SU-DHL-6 (cell line): ENCODE measurements around the gene ZNF618.

ENCODE experiments used
- H2AFZ ChIP-seq: fragments of 200-600 bp; sonication (generic); 2 replicates; pipeline ENCODE4 v1.6.1; 2014; ENCODE audit warnings: low read depth, mild to moderate bottlenecking, moderate library complexity, mixed read lengths, antibody characterized with exemption, low read length; ENCODE audit not compliant: severe bottlenecking
- H3F3A ChIP-seq: fragments of 200-600 bp; shearing (Covaris generic); 2 replicates; pipeline ENCODE4 v1.6.0; 2016; ENCODE audit warnings: antibody characterized with exemption, mild to moderate bottlenecking; ENCODE audit not compliant: insufficient read depth
- H3K27ac ChIP-seq: fragments of 200-600 bp; sonication (generic); 2 replicates; pipeline ENCODE4 v1.5.1; 2016; ENCODE audit warnings: low read depth, mild to moderate bottlenecking, low read length, moderate library complexity, mixed read lengths
- H3K27me3 ChIP-seq: fragments of 200-600 bp; sonication (generic), shearing (Covaris generic); 2 replicates; pipeline ENCODE4 v1.6.0; 2014; ENCODE audit warnings: mild to moderate bottlenecking, low read length
- H3K36me3 ChIP-seq: fragments of 200-600 bp; sonication (generic); 2 replicates; pipeline ENCODE4 v1.6.1; 2014; ENCODE audit warnings: mild to moderate bottlenecking, low read length, mixed read lengths
- H3K4me2 ChIP-seq: fragments of 300-600, 200-600 bp; shearing (Covaris generic), sonication (generic); 2 replicates; pipeline ENCODE4 v1.6.0; 2014; ENCODE audit warnings: low read length, low read depth, mild to moderate bottlenecking; ENCODE audit not compliant: poor library complexity, severe bottlenecking
- H3K4me3 ChIP-seq: fragments of 200-600 bp; sonication (generic); 2 replicates; pipeline ENCODE4 v1.5.1; 2014; ENCODE audit warnings: antibody characterized with exemption, low read length, mild to moderate bottlenecking, mixed read lengths; ENCODE audit not compliant: insufficient read depth, poor library complexity, severe bottlenecking
- H3K79me2 ChIP-seq: fragments of 200-600 bp; sonication (generic); 2 replicates; pipeline ENCODE4 v1.6.1; 2014; ENCODE audit warnings: mild to moderate bottlenecking, low read length, moderate library complexity; ENCODE audit not compliant: insufficient read depth
- H3K9ac ChIP-seq: fragments of 200-600 bp; sonication (generic); 2 replicates; pipeline ENCODE4 v1.7.0; 2014; ENCODE audit warnings: mild to moderate bottlenecking, low read length
- H3K9me2 ChIP-seq: fragments of 200-600 bp; sonication (generic); replicated peaks from 2 replicates; pipeline ENCODE4 v1.6.1; 2014; ENCODE audit warnings: low read length; ENCODE audit not compliant: insufficient read depth
- H3K9me3 ChIP-seq: fragments of 200-600 bp; sonication (generic); 2 replicates; pipeline ENCODE4 v1.6.1; 2014; ENCODE audit warnings: low read length, mixed read lengths; ENCODE audit not compliant: insufficient read depth
- H4K20me1 ChIP-seq: fragments of 200-600 bp; sonication (generic); 2 replicates; pipeline ENCODE4 v1.6.1; 2014; ENCODE audit warnings: low read depth, mild to moderate bottlenecking, antibody characterized with exemption, low read length, moderate library complexity, mixed read lengths
- EZH2phosphoT487 ChIP-seq: fragments of 200-600 bp; sonication (generic), shearing (Covaris generic); conservative IDR thresholded peaks from 2 replicates; pipeline ENCODE4 v1.6.1; 2018; ENCODE audit warnings: mild to moderate bottlenecking, antibody characterized with exemption, low read length, moderate library complexity, mixed read lengths
- TF ChIP-seq, protein P1 (sequence below): fragments of 200-600 bp; sonication (generic); IDR thresholded peaks from one replicate; pipeline ENCODE4 v1.5.1; 2017; ENCODE audit warnings: antibody characterized with exemption, mild to moderate bottlenecking, low read length, moderate library complexity; ENCODE audit not compliant: insufficient read depth, poor library complexity, severe bottlenecking

Gene ZNF618

DNA sequence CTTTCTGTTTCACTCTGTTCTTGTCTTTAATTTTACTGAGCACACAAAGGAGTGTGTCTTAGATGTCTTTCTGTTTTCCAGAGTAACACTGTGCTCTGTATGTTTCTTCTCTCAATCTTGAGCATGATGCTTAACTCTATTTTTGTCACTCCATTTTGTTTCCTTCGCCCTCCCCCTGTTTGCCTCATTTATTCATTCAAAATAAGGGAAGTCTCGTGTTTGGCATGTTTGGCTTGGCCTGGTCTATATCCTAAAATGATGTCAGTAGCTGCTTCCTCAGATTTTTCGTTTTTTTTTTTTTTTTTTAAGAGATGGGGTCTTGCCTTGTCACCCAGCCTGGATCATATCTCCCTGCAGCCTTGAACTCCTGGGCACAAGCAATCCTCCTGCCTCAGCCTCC lies 22.0 kb downstream of the ZNF618 start:
- H3K4me2 ChIP-seq: no peak overlapping the region
- H2AFZ ChIP-seq: no peak overlapping the region
- no peaks in the 10 kb centered on the region for H4K20me1 ChIP-seq
- no peaks in the 10 kb centered on the region for H3K79me2 ChIP-seq
- no peaks in the 10 kb centered on the region for H3K9me2 ChIP-seq
- H3K36me3 ChIP-seq: no peaks in the 10 kb centered on the region
- no peak overlapping the region for H3K9ac ChIP-seq
- 0 out of 2 replicates have a peak, but pooled peaks cover 3% of the 10 kb centered on the region for H3K27me3 ChIP-seq
- H3K4me3 ChIP-seq: no peak overlapping the region
- TF ChIP-seq EZH2phosphoT487: no peak
- TF ChIP-seq, protein P1, sequence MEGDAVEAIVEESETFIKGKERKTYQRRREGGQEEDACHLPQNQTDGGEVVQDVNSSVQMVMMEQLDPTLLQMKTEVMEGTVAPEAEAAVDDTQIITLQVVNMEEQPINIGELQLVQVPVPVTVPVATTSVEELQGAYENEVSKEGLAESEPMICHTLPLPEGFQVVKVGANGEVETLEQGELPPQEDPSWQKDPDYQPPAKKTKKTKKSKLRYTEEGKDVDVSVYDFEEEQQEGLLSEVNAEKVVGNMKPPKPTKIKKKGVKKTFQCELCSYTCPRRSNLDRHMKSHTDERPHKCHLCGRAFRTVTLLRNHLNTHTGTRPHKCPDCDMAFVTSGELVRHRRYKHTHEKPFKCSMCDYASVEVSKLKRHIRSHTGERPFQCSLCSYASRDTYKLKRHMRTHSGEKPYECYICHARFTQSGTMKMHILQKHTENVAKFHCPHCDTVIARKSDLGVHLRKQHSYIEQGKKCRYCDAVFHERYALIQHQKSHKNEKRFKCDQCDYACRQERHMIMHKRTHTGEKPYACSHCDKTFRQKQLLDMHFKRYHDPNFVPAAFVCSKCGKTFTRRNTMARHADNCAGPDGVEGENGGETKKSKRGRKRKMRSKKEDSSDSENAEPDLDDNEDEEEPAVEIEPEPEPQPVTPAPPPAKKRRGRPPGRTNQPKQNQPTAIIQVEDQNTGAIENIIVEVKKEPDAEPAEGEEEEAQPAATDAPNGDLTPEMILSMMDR: no peak
- H3K27ac ChIP-seq: no peak overlapping the region
- H3K9me3 ChIP-seq: no peaks in the 10 kb centered on the region
- H3F3A ChIP-seq: no peaks in the 10 kb centered on the region

DNA sequence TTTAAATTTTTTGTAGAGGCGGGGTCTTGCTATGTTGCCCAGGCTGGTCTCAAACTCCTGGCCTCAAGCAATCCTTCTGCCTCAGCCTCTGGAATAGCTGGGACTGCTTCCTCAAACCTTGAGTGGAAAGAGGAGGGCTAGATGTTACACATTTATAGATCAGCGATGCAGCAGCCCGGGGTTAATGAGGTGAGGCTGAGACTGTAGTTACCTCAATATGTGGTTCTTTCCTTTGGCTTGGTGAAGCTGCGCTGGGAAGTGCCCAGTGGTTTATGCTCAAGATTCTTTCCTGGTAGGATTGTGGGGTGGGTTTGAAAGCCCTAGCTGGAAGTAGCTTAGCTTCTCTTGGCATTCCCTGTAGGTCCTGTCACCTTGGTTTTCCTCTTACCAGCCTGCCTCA lies 22.5 kb downstream of the ZNF618 start:
- H3K79me2 ChIP-seq: no peaks in the 10 kb centered on the region
- no peaks in the 10 kb centered on the region for H4K20me1 ChIP-seq
- H3K27me3 ChIP-seq: 0 out of 2 replicates have a peak, but pooled peaks cover 3% of the 10 kb centered on the region
- H3F3A ChIP-seq: no peaks in the 10 kb centered on the region
- H3K9me2 ChIP-seq: no peaks in the 10 kb centered on the region
- H2AFZ ChIP-seq: no peak overlapping the region
- no peak overlapping the region for H3K4me2 ChIP-seq
- no peak for TF ChIP-seq EZH2phosphoT487
- TF ChIP-seq, protein P1: no peak
- H3K9ac ChIP-seq: no peak overlapping the region
- no peak overlapping the region for H3K27ac ChIP-seq
- no peak overlapping the region for H3K4me3 ChIP-seq
- H3K36me3 ChIP-seq: no peaks in the 10 kb centered on the region
- no peaks in the 10 kb centered on the region for H3K9me3 ChIP-seq

DNA sequence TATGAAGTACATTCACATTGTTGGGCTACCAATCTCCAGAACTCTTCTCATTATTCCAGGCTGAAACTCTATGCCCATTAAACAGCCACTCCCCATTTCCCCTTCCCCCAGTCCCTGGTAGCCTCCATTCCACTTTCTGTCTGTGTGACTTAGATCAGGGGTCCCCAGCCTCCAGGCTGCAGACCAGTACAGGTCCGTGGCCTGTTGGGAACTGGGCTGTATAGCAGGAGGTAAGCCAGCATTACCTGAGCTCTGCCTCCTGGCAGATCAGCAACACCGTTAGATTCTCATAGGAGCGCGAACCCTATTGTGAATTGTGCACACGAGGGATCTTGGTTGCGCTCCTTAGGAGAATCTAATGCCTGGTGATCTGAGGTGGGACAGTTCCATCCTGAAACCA lies 23.1 kb downstream of the ZNF618 start:
- Histone ChIP-seq H3K79me2 (no peaks in the 10 kb centered on the region), H3K36me3 (no peaks in the 10 kb centered on the region), H4K20me1 (no peaks in the 10 kb centered on the region), H3K4me3 (no peak overlapping the region), H3K9me3 (no peaks in the 10 kb centered on the region), H3K9me2 (no peaks in the 10 kb centered on the region), H3K27ac (no peak overlapping the region), H3K27me3 (0 out of 2 replicates have a peak, but pooled peaks cover 3% of the 10 kb centered on the region), H3K9ac (no peak overlapping the region), H3K4me2 (no peak overlapping the region), H2AFZ (no peak overlapping the region), H3F3A (no peaks in the 10 kb centered on the region)
- TF ChIP-seq EZH2phosphoT487: no peak
- TF ChIP-seq, protein P1: no peak
